HG02588 (cell line): ENCODE data around the gene SLC16A5.

Experiments used
- ATAC-seq: cut with Tn5 transposase; IDR thresholded peaks from one replicate; pipeline ENCODE4 v1.9.1; 2021; ENCODE audit warnings: mild to moderate bottlenecking, moderate library complexity; ENCODE audit not compliant: unreplicated experiment

SLC16A5 gene

GRCh38 chr17:75086496-75087181 lies 1.1 kb upstream of the SLC16A5 start:
- no peak for ATAC-seq

- no peak for ATAC-seq
Observed at GRCh38 chr17:75087182-75087557, 584 bp upstream of the SLC16A5 start.

DNA sequence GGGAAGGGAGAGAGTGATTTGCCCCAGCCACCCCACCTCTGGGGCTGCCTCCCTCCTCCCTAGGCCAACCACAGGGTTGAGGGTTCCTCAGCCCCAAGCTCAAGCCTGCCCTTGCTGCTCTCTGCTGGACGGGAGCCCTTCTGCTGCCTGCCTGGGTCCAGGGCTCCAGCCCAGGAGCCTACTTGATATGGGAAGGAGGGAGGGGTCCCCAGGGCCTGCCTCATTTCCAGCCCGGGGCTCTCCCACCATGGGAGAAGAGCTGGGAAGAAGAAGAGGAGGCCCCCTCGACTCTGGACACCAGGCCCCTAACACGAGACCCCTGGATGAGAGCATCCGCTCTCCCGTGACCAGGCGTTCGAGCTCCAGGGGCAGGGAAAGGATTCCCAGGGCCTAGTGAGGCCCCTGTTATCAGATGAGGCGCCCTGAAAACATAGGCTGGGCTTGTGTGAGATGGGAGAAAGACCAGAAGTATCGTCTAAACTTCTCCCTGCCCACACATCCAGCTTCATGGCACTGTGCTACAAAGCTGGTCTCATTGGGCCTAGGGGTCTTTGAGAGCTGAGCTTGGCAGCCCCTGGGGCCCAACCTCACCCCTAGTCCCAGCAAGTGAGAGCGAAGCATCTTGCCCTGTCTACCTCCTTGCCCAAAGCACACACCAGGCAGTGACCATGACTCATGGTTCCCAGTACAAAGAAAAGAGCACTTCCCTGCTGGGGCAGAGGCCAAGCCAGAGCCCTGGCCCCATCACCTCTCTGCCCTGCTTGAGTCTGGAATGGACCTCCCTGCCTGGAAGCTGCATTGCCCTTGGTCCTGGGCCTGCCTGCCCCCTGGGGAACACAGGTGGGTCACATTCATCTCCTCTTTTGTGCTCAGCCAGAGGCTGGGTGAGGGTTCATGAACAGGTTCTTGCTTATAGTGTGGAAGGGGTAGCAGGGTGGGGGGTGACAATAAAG lies 987 bp downstream of the SLC16A5 start:
- no peak for ATAC-seq

DNA sequence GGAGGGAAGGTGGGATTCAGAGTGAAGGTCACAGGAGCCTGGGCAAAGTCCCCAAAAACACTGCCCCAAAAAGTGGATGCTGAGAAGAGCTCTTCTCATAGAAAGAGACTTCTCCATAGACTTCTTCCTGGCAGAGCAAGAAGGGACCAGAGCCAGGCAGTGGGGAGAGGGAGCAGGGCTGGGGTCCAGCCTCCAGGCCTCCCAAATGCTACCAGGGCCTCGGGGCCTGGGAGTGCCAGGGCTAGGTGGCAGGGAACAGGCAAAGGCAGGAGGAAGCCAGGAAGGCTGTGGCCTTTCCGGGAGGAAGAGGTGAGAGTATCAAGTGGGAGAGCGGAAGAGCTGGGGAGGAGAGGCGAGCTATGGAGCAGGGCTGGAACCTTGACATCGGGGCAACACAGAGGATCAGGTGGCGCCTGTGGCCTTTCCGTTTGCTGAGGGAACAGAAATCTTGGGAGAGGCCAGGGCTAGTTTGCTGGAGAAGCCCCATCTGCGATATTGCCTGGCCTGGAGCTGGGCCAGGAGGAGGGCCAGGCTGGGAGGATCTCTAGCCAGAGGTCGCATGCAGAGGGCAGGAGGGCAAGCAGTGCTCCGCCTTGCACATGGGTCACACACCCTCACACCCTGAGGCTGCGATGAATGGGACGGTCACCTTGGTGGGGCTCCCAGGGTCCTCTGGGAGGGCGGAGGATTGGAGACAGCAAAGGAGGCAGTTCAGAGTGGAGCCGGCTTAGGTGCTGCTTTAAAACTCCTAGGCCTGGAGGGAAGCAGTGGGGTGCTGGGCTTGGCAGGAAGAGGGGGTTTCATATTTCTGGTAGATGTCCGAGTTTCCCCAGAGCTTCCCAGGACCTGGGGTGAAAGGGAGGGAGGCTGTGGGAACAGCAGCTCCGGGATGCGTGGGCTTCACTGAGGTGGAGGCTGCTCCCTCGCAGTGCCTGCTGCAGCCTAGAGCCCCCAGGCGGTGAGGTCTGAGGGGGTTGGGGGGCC lies 3.4 kb downstream of the SLC16A5 start:
- ATAC-seq = no peak

DNA sequence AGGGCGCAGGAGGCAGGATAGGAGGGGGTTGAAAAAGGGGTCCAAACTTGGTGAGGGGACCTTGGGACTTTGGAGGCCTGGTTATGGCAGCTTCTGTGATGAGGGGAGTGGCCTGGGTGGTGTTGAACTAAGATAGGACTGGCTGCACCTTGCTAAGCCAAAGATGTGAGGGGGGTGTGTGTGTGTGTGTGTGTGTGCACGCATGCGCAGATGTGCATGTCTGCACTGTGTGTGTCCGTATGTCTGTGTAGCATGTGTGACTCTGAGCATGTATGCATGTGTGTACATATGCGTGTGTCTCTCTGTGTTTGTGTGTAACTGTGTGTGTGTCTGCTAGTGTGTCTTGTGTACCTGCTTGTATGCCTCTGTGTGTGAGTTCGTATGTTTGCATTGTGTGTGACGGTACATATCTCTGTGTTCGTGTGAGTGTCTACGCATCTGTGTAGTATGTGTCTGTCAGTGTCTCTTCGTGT lies 4.1 kb downstream of the SLC16A5 start:
- no peak for ATAC-seq

- ATAC-seq = no peak
Observed at GRCh38 chr17:75093548-75094158, 5.9 kb downstream of the SLC16A5 start.

DNA sequence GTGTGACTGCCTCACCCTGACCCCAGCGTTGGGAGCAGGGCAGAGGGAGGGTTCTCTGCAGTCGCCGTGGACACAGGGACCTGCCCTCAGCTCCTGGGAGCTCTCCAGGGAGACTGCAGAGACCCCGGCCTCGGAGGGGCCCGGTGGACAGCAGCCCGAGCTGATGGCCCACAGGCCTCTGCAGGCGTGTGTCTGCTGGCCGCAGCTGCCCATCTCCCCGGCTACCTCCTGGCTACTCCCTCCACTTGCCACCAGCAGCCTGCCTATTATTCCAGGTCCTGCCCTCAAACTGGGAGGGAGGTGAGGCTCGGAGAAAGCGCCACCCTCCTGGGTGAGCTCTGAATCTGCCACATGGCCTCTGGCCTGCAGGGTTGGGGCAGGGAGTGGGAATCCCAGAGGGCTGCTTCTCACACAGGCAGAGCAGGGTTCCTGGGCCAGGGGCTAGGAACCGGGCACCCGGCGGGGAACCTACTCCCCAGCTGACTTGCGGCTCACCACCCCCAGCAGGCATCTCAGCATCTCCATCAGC lies 7.2 kb downstream of the SLC16A5 start:
- ATAC-seq = no peak

GRCh38 chr17:75096082-75096625 lies 8.4 kb downstream of the SLC16A5 start:
- no peak for ATAC-seq

- no peak for ATAC-seq
Observed at GRCh38 chr17:75097865-75098264, 10.1 kb downstream of the SLC16A5 start.

DNA sequence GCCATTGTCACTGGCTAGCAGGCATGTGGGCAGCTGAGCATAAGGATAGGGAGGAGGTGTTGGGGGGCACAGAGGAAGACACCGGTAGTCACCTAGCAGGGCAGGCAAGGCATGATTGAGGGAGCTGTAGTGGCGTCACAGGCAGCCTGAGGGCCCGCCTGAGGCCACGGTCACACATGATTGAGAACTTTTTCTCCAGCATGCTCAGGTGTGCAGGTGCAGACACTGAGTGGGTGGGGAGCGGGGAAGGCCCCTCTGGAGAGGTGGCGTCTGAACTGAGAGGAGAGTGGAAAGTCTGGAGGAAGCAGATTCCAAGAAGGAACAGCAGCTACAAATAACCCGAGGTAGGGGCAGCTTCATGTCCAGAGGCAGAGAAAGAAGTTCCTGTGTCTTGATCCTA lies 11.1 kb downstream of the SLC16A5 start:
- ATAC-seq = no peak

DNA sequence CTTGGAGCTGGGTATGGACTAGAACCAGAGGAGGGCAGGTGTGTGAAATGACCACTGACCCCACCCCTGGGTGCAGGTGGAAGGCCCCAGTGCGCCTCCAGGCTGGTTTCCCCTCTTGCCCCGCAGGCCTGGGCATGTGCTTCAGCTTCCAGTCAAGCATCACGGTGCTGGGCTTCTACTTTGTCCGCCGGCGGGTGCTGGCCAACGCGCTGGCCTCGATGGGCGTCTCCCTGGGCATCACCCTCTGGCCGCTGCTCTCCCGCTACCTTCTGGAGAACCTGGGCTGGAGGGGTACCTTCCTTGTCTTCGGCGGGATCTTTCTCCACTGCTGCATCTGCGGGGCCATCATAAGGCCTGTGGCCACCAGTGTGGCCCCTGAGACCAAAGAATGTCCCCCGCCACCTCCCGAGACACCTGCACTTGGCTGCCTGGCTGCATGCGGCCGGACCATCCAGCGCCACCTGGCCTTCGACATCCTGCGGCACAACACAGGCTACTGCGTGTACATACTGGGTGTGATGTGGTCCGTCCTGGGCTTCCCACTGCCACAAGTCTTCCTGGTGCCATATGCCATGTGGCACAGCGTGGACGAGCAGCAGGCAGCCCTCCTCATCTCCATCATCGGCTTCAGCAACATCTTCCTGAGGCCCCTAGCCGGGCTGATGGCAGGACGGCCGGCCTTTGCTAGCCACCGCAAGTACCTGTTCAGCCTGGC lies 12.3 kb downstream of the SLC16A5 start:
- no peak for ATAC-seq

DNA sequence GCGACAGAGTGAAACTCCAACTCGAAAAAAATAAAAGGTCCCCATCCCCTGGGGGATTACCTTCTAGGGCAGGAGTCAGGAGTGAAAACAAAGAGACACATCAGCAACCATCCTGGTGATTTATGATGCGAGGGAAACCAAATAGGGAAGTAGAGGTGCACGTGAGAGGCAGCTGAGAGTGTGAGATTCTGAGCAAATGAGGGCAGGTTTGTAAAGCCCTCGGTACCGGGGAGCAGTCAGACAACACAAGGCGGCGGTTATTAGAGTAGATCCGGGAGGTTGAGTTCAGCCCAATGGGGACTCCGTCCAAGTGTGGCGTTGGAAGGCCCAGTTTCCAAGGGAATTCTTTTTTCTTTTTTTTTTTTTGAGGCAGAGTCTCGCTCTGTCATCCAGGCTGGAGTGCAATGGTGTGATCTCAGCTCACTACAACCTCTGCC lies 14.6 kb downstream of the SLC16A5 start:
- no peak for ATAC-seq

GRCh38 chr17:75103601-75104554 lies 16.1 kb downstream of the SLC16A5 start:
- ATAC-seq = no peak

GRCh38 chr17:75105126-75106080 lies 17.6 kb downstream of the SLC16A5 start:
- ATAC-seq = no peak

DNA sequence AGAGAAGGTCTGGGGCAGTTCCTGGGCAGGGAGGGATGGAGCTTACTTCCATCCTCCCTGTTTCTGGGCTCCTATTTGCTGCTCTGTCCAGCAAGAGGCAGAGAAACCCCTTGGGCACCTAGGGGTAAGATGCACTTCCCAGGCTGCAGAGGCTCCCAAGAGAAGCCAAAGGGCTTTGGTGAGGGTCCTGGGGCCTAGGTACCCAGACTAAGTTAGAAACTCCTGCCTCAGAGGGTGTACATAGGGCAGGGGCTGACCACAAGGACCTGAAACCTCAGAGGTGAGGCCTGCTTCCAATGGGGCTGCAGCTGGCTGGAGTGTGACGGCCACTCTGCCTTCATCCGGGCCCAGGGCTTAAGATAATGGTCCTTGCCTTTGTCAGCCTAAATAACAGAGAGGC lies 20.4 kb downstream of the SLC16A5 start:
- ATAC-seq = no peak

DNA sequence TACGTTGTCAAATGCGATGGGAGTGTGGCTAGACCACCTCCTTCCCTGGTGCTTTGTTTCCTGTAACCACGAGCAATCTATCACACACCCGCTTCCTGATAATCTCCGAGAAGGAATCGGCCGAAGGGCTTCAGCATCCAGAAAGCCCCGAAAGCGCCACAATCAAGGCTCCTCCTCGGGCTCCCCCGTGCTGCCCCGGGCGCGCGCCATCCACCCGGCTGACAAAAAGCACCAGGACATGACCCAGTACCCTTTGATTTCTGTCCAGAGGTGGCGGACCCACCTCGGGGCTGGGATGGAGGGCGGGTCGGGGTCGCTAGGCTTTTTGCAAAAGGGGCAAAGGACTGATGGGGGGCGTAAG lies 21.3 kb downstream of the SLC16A5 start:
- ATAC-seq = no peak
